GM10266 (cell line): ENCODE results near the gene SMIM12.

Experiments used
- DNase-seq: peaks from one replicate; pipeline ENCODE4 v3.0.0; 2012; ENCODE audit errors: extremely low spot score
- CTCF ChIP-seq: IDR thresholded peaks from 2 replicates; pipeline ENCODE4 v1.5.1; 2012; ENCODE audit warnings: mild to moderate bottlenecking, low read depth; ENCODE audit not compliant: control insufficient read depth, insufficient read depth; ENCODE audit errors: missing control alignments

Gene SMIM12

GRCh38 chr1:34852677-34853217 lies 6.8 kb downstream of the SMIM12 start:
- DNase-seq: peak; percentile 90
- TF ChIP-seq CTCF: peak; percentile 82

- TF ChIP-seq CTCF: no peak
- DNase-seq: no peak
These were observed 8.0 kb downstream of the SMIM12 start for GRCh38 chr1:34851431-34852105.

GRCh38 chr1:34850382-34850781 lies 9.2 kb downstream of the SMIM12 start:
- TF ChIP-seq CTCF: no peak
- no peak for DNase-seq

- no peak for TF ChIP-seq CTCF
- no peak for DNase-seq
These were observed 12.5 kb downstream of the SMIM12 start for GRCh38 chr1:34847094-34847493.

- no peak for DNase-seq
- TF ChIP-seq CTCF: no peak
These were observed 13.3 kb downstream of the SMIM12 start for GRCh38 chr1:34846265-34846664.

- no peak for TF ChIP-seq CTCF
- DNase-seq: no peak
These were observed 14.2 kb downstream of the SMIM12 start for GRCh38 chr1:34845131-34845901.

GRCh38 chr1:34844252-34844634 lies 15.3 kb downstream of the SMIM12 start:
- TF ChIP-seq CTCF: no peak
- no peak for DNase-seq
